Thyroid gland (tissue), 4 donors: ENCODE results near the gene PAFAH2. TPM values are rescaled to one million over a fixed set of nuclear protein-coding genes. Genes with fewer than 3 reads are reported as not detected.

Experiments
- DNase-seq, 2 donors: peaks; one replicate each; pipeline ENCODE4 v3.0.0-alpha.2; 2019
- H3K27ac ChIP-seq, 3 donors: fragments of 200-600 bp; sonication (generic); 1 replicate in 2 of 3; 2 replicates in 1 of 3; pipeline ENCODE4 v1.5.1; 2016 to 2019; ENCODE audit warnings: mild to moderate bottlenecking in 1 of 3, moderate library complexity in 1 of 3
- H3K27me3 ChIP-seq: fragments of 200-600 bp; sonication (generic); one replicate; pipeline ENCODE4 v1.5.1; 2019
- H3K36me3 ChIP-seq, 2 donors: fragments of 200-600 bp; sonication (generic); one replicate each; pipeline ENCODE4 v1.5.1; 2016 to 2019
- H3K4me1 ChIP-seq, 2 donors: fragments of 200-600 bp; sonication (generic); one replicate each; pipeline ENCODE4 v1.5.1; 2017 to 2019
- H3K4me3 ChIP-seq, 3 donors: fragments of 200-600 bp; sonication (generic); replicated peaks in 1 of 3; 1 replicate in 2 of 3; 2 replicates in 1 of 3; pipeline ENCODE4 v1.5.1; 2016; ENCODE audit warnings: mild to moderate bottlenecking in 1 of 3
- H3K9me3 ChIP-seq: fragments of 200-600 bp; sonication (generic); one replicate; pipeline ENCODE4 v1.5.1; 2017
- CTCF ChIP-seq, 6 experiments: fragments of 200-600 bp in 3 of 6; fragments of 450-650 bp in 3 of 6; sonication (generic) in 3 of 6; IDR thresholded peaks; one replicate each; pipeline ENCODE4 v1.5.1; 2016 to 2019; ENCODE audit warnings: antibody characterized with exemption in 6 of 6, mild to moderate bottlenecking in 2 of 6, inconsistent platforms in 1 of 6, moderate library complexity in 1 of 6
- POLR2A ChIP-seq, 2 donors: fragments of 450-650 bp; IDR thresholded peaks; one replicate each; pipeline ENCODE4 v1.6.1; 2017; ENCODE audit warnings: antibody characterized with exemption in 2 of 2, mild to moderate bottlenecking in 2 of 2, moderate library complexity in 1 of 2
- WGBS, 2 donors: methylation state at CpG; one replicate each; pipeline ENCODE4 v1.1.5; 2017; 5-methylcytosine and 5-hydroxymethylcytosine counted together
- intact Hi-C: fragments of 100-400 bp; cut with DNase I; formaldehyde crosslinking; loops from one replicate; pipeline ENCODE4 v1.15.1; 2023
- total RNA-seq, 4 donors: library from RNA; depleted of rRNA; stranded (reverse); fragments of >200 nt; gene quantifications; one replicate each; pipeline ENCODE4 v1.2.3, GENCODE V29; 2016

The PAFAH2 gene
- total RNA-seq, 4 donors from 2014 or later = 22.5 to 35.4 (median 30.7) TPM

- no peaks in the 10 kb centered on the region for H3K4me1 ChIP-seq
- TF ChIP-seq CTCF (IDR thresholded peaks at IDR 0.05) (no peak), POLR2A (IDR thresholded peaks at IDR 0.05) (no peak)
- H3K27me3 ChIP-seq = no peaks in the 10 kb centered on the region
- H3K4me3 ChIP-seq = no peak overlapping the region
- 71 to 100% methylated on average over 2 to 9 of the region's 13 CpGs for WGBS, 2 donors
- no peaks in the 10 kb centered on the region for H3K9me3 ChIP-seq
- H3K36me3 ChIP-seq = no peaks in the 10 kb centered on the region
- H3K27ac ChIP-seq = no peak overlapping the region
- DNase-seq = no peak
- intact Hi-C loops = no loop called here
Measured at GRCh38 chr1:26023009-26023408, 25.1 kb upstream of the PAFAH2 start.

- H3K36me3 ChIP-seq = no peaks in the 10 kb centered on the region
- no peak overlapping the region for H3K4me3 ChIP-seq
- WGBS, 2 donors = 58 to 63% methylated on average over 5 to 8 of the region's 8 CpGs
- intact Hi-C loops = no loop called here
- no peak for DNase-seq
- no peaks in the 10 kb centered on the region for H3K27me3 ChIP-seq
- no peak overlapping the region for H3K27ac ChIP-seq
- no peak for TF ChIP-seq CTCF (IDR thresholded peaks at IDR 0.05)
- H3K4me1 ChIP-seq = no peaks in the 10 kb centered on the region
- H3K9me3 ChIP-seq = no peaks in the 10 kb centered on the region
Measured at GRCh38 chr1:26022404-26022779, 24.5 kb upstream of the PAFAH2 start.

- Histone ChIP-seq H3K4me3 (no peak within 1 kb of the TSS), H3K9me3 (no peaks in the 10 kb centered on the region), H3K27me3 (no peaks in the 10 kb centered on the region), H3K4me1 (no peaks in the 10 kb centered on the region), H3K27ac (no peak within 1 kb of the TSS), H3K36me3 (no peaks in the 10 kb centered on the region)
- no peak for DNase-seq
- intact Hi-C loops = no loop called here
- 21 to 42% methylated on average over 4 to 8 of the region's 15 CpGs for WGBS, 2 donors
- no peak for TF ChIP-seq CTCF (IDR thresholded peaks at IDR 0.05)
- no peak for TF ChIP-seq POLR2A (IDR thresholded peaks at IDR 0.05)
Measured at GRCh38 chr1:26021647-26022403, 24.0 kb upstream of the PAFAH2 start, which contains the start of gene EXTL1. TSS of gene EXTL1 (plus strand) at chr1:26021775. CDS start at chr1:26022647, 872 bp downstream.

GRCh38 chr1:26020941-26021646 is 23.2 kb upstream of the PAFAH2 start:
- no peak overlapping the region for H3K27ac ChIP-seq
- TF ChIP-seq CTCF (IDR thresholded peaks at IDR 0.05) (no peak), POLR2A (IDR thresholded peaks at IDR 0.05) (no peak)
- no peaks in the 10 kb centered on the region for H3K36me3 ChIP-seq
- no peak overlapping the region for H3K4me3 ChIP-seq
- H3K27me3 ChIP-seq = no peaks in the 10 kb centered on the region
- no peak for DNase-seq
- no peaks in the 10 kb centered on the region for H3K4me1 ChIP-seq
- H3K9me3 ChIP-seq = no peaks in the 10 kb centered on the region
- intact Hi-C loops = no loop called here
- 73 to 76% methylated on average over 5 to 6 of the region's 6 CpGs for WGBS, 2 donors

- intact Hi-C loops = no loop called here
- 67 to 73% methylated on average over 6 of the region's 6 CpGs for WGBS, 2 donors
- no peak overlapping the region for H3K27ac ChIP-seq
- no peak for DNase-seq
- H3K9me3 ChIP-seq = no peaks in the 10 kb centered on the region
- no peak overlapping the region for H3K4me3 ChIP-seq
- H3K36me3 ChIP-seq = no peaks in the 10 kb centered on the region
- H3K27me3 ChIP-seq = no peaks in the 10 kb centered on the region
- no peaks in the 10 kb centered on the region for H3K4me1 ChIP-seq
- no peak for TF ChIP-seq POLR2A (IDR thresholded peaks at IDR 0.05)
- no peak for TF ChIP-seq CTCF (IDR thresholded peaks at IDR 0.05)
Measured at GRCh38 chr1:26020330-26020768, 22.5 kb upstream of the PAFAH2 start.
